HepG2 (cell line): ENCODE data around the gene MRPL3. TPM values are rescaled to one million over a fixed set of nuclear protein-coding genes. Genes with fewer than 3 reads are reported as not detected.

Experiments
- FOXC1 ChIP-seq: sonication (generic); formaldehyde crosslinking; IDR thresholded peaks from 2 replicates; pipeline ENCODE4 v1.8.0; 2022; ENCODE audit warnings: mild to moderate bottlenecking, missing genetic modification reagents, borderline replicate concordance
- FOXO1 ChIP-seq: sonication (generic); formaldehyde crosslinking; IDR thresholded peaks from 2 replicates; pipeline ENCODE4 v1.4.0; 2020; ENCODE audit warnings: missing genetic modification reagents
- HDAC6 ChIP-seq: fragments of 200-600 bp; sonication (generic); IDR thresholded peaks from 2 replicates; pipeline ENCODE4 v1.7.0; 2017; ENCODE audit warnings: mild to moderate bottlenecking, antibody characterized with exemption, low read length, low read depth
- HNRNPL ChIP-seq: fragments of 200-400 bp; formaldehyde crosslinking; IDR thresholded peaks from 2 replicates; pipeline ENCODE4 v1.6.1; 2017; ENCODE audit warnings: mild to moderate bottlenecking, low read depth, low read length
- HOXD1 ChIP-seq: sonication (generic); formaldehyde crosslinking; IDR thresholded peaks from 2 replicates; pipeline ENCODE4 v1.5.0; 2020; ENCODE audit warnings: missing genetic modification reagents
- JARID2 ChIP-seq: sonication (generic); formaldehyde crosslinking; IDR thresholded peaks from 2 replicates; pipeline ENCODE4 v1.8.1; 2023; ENCODE audit warnings: missing genetic modification reagents, inconsistent platforms; ENCODE audit not compliant: insufficient replicate concordance
- MTA1 ChIP-seq: sonication (generic); formaldehyde crosslinking; IDR thresholded peaks from 2 replicates; pipeline ENCODE4 v1.4.0; 2020; ENCODE audit warnings: missing genetic modification reagents, mild to moderate bottlenecking, borderline replicate concordance
- POGK ChIP-seq: sonication (generic); formaldehyde crosslinking; conservative IDR thresholded peaks from 2 replicates; pipeline ENCODE4 v1.8.0; 2022; ENCODE audit warnings: mild to moderate bottlenecking, moderate library complexity, missing genetic modification reagents
- THYN1 ChIP-seq: sonication (generic); formaldehyde crosslinking; IDR thresholded peaks from 2 replicates; pipeline ENCODE4 v1.8.1; 2023; ENCODE audit warnings: low read depth, mild to moderate bottlenecking, moderate library complexity, missing genetic modification reagents, borderline replicate concordance
- ZNF276 ChIP-seq: sonication (generic); formaldehyde crosslinking; IDR thresholded peaks from 2 replicates; pipeline ENCODE4 v1.4.0; 2020; ENCODE audit warnings: mild to moderate bottlenecking, low read depth, missing genetic modification reagents
- ZNF563 ChIP-seq: sonication (generic); formaldehyde crosslinking; IDR thresholded peaks from 2 replicates; pipeline ENCODE4 v1.8.0; 2022; ENCODE audit warnings: mild to moderate bottlenecking, moderate library complexity, missing genetic modification reagents
- ZNF639 ChIP-seq: conservative IDR thresholded peaks from 2 replicates; pipeline ENCODE4 v1.6.1; 2018; ENCODE audit warnings: missing genetic modification reagents
- ZNF678 ChIP-seq: sonication (generic); formaldehyde crosslinking; IDR thresholded peaks from 2 replicates; pipeline ENCODE4 v1.4.0; 2020; ENCODE audit warnings: mild to moderate bottlenecking, missing genetic modification reagents
- ZNF816 ChIP-seq: sonication (generic); formaldehyde crosslinking; IDR thresholded peaks from 2 replicates; pipeline ENCODE4 v1.8.0; 2022; ENCODE audit warnings: missing genetic modification reagents, mild to moderate bottlenecking, borderline replicate concordance
- polyA plus RNA-seq, 8 experiments: library from polyadenylated mRNA; depleted of rRNA in 3 of 8; stranded (reverse) in 7 of 8; unstranded in 1 of 8; fragments of >200 nt; fragmentation: Illumina TruSeq in 4 of 8; extraction: Trizol in 4 of 8; gene quantifications; 2 replicates each; pipeline versions ENCODE4 v1.2.1 to v1.2.3, GENCODE V29; 2011 to 2016; ENCODE audit warnings: low read depth in 4 of 8, missing spikeins in 1 of 8, mixed read lengths in 1 of 8; ENCODE audit not compliant: insufficient read depth in 1 of 8
- total RNA-seq, 5 experiments: library from RNA; depleted of rRNA; stranded (reverse); fragments of >200 nt; fragmentation: Illumina TruSeq; extraction: Trizol; gene quantifications; 2 replicates each; pipeline ENCODE4 v1.2.3, GENCODE V29; 2016; ENCODE audit warnings: low read depth in 1 of 5

MRPL3 gene
- total and polyA plus RNA-seq, 2 of the 13 experiments (the other 11 are each of a cell fraction or from before 2014, with no cell fraction given): 114 to 172 TPM

GRCh38 chr3:131502530-131503319 lies at the start of gene MRPL3 (continued):
- TF ChIP-seq ZNF276 (CRISPR knock-in tag) (no peak), ZNF639 (CRISPR knock-in tag) (peak; percentile 78; the same call in 1 of the 2 replicates), ZNF563 (CRISPR knock-in tag) (peak; percentile 96), POGK (CRISPR knock-in tag) (peak; percentile 91), ZNF816 (CRISPR knock-in tag) (peak; percentile 93; the same call in 1 of the 2 replicates), HDAC6 (no peak), HOXD1 (peak; percentile 91), FOXO1 (CRISPR knock-in tag) (peak; percentile 72; the same call in 1 of the 2 replicates), JARID2 (CRISPR knock-in tag) (peak; percentile 39), MTA1 (CRISPR knock-in tag) (peak; percentile 89), THYN1 (CRISPR knock-in tag) (no peak), FOXC1 (CRISPR knock-in tag) (peak; percentile 98), ZNF678 (CRISPR knock-in tag) (peak; percentile 87; the same call in 1 of the 2 replicates), HNRNPL (no peak)
